IPS-18c (cell line): ENCODE results near the gene RHOH.
"Not testable (repeated sequence)": the region's sequence is repeated elsewhere in the genome, so short reads cannot be mapped to it uniquely, and the experiment has no call there.

ENCODE experiments used
- H3K4me3 ChIP-seq: 2 replicates; pipeline ENCODE4 v1.7.0; 2013; ENCODE audit warnings: low read depth, mild to moderate bottlenecking, low read length, moderate library complexity; ENCODE audit not compliant: insufficient read depth
- H3K9me3 ChIP-seq: one replicate; pipeline ENCODE4 v1.6.1; 2013; ENCODE audit warnings: mild to moderate bottlenecking, low read length, moderate library complexity; ENCODE audit not compliant: control insufficient read depth, insufficient read depth

RHOH gene

DNA sequence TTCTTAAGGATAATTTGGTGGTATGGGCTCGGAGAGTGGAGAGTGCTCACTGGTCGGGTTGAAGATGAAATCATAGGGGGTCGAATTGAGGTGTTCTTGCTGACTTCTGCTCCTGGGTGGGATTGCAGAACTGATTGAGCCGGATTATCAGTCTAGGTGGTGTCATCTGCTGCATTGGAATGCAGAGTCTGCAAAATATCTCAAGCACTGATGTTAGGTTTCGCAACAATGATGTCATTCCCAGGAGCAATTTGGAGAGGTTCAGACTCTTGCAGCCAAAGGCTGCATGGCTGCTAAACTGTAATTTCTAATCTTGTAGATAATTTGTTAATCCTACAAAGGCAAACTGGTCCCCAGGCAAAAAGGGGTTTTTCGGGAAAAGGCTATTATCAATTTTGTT lies 67.7 kb downstream of the RHOH start:
- H3K9me3 ChIP-seq, result peaks cover 2% of the 10 kb centered on the region
- no peak overlapping the region for H3K4me3 ChIP-seq

DNA sequence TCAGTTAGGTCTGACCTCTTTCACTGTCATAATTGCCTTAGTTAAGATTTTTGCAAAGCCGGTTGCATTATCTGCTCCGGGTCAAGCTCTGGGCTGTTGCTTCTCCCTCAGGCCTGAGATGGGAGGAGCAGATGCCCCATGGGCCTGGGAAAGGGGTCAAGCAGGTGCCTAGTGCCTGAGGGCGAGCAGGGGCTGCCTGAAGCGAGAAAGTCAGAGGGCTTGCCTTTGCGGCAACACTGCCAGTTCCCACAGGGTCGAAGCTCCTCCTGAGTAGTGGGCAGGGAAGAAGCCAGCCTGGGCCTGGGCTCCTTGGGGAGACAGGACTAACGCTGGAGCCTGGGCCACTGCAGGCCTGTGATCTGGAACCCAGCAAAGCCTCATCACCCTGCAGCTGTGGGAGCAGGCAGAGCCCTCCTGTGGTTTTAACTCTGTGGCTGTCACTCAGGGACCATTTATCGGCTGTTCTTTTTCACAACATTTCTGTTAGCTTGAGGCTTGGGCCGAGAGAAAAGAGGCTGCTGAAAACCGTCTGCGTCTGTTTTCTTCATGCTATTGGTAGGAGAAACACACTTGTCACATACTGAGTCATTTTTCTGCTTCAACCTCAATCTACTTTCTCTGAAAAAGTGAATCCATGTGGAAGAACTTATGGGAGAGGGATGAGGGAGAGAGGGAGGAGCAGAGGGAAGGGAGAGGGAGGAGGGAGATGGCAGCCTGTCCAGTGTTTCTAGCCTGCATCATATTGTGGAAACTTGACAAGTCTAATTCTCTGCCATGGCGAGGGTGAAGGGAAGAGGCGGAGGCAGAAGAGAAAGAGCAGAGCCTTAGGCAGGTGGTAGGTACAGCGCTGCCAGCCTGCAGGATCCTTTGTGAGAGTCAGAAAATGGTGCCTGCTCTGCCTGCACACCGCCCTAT lies 68.4 kb downstream of the RHOH start:
- Histone ChIP-seq H3K9me3 (peaks cover 2% of the 10 kb centered on the region), H3K4me3 (no peak overlapping the region)

GRCh38 chr4:40265910-40266274 lies 69.1 kb downstream of the RHOH start:
- Histone ChIP-seq H3K4me3 (no peak overlapping the region), H3K9me3 (no peaks in the 10 kb centered on the region)

DNA sequence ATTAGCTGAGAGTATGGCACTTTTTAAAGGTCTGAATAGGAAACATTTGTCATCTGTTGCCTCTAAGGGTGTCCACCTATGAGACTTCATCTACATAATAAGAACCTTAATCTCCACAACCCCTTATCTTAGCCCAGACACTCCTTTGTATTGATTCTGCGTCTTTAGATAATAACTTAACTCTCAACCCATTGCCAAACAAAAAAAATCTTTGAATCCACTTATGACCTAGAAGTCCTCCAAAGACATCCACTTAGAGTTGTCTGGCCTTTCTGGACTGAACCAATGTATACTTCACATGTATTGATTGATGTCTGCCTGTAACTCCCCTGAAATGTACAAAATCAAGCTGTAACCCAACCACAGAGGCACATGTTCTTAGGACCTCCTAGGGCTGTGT lies 72.3 kb downstream of the RHOH start:
- no peaks in the 10 kb centered on the region for H3K9me3 ChIP-seq
- no peak overlapping the region for H3K4me3 ChIP-seq

GRCh38 chr4:40270609-40271008 lies 73.8 kb downstream of the RHOH start:
- no peaks in the 10 kb centered on the region for H3K9me3 ChIP-seq
- H3K4me3 ChIP-seq, result no peak overlapping the region

- no peak overlapping the region for H3K4me3 ChIP-seq
- H3K9me3 ChIP-seq, result no peaks in the 10 kb centered on the region
Measured at GRCh38 chr4:40275065-40275730, 78.4 kb downstream of the RHOH start.

GRCh38 chr4:40276546-40276945 lies 79.7 kb downstream of the RHOH start:
- no peak overlapping the region for H3K4me3 ChIP-seq

DNA sequence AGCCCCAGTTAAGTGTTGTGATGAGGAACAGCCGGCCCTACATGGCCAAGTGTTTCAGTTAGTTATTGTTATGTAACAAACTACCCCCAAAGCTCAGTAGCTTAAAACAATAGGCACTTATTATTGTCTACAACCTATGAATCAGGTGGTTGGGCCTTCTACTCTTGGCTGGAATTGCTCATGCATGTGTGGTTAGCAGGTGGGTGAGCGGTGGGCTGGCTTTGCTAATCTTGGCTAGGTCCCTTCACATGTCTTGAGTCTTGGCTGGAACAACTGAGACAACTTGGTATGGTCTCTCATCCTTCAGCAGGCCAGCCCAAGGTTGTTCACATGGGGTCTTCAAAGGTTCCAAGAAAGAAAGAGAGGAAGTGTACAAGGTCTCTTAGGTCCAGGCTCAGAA lies 83.8 kb downstream of the RHOH start:
- Histone ChIP-seq H3K4me3 (no peak overlapping the region), H3K9me3 (no peaks in the 10 kb centered on the region)

More at GRCh38 chr4:40276546-40276945, 79.7 kb downstream of the RHOH start:
- no peaks in the 10 kb centered on the region for H3K9me3 ChIP-seq

DNA sequence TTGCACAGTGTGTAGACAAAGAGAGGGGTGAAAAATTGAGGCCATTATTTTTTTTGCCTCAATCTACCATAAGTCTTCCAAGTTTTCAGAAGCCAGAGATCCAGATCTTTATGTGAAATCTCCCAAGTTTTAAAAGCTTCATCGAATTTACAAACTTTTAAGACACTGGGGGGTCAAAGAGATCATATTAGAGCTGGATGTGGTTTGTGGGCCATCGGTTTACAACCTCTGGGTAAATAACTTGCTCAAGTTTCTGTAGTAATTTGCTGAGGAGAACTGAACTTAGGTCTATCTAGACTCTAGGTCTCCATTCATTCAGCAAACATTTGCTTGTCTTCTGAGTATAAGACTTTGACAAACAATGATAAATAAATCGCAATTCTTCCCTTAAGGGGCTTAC lies 84.3 kb downstream of the RHOH start:
- Histone ChIP-seq H3K4me3 (no peak overlapping the region), H3K9me3 (no peaks in the 10 kb centered on the region)

GRCh38 chr4:40281913-40282312 lies 85.1 kb downstream of the RHOH start:
- H3K9me3 ChIP-seq, result no peaks in the 10 kb centered on the region
- no peak overlapping the region for H3K4me3 ChIP-seq

DNA sequence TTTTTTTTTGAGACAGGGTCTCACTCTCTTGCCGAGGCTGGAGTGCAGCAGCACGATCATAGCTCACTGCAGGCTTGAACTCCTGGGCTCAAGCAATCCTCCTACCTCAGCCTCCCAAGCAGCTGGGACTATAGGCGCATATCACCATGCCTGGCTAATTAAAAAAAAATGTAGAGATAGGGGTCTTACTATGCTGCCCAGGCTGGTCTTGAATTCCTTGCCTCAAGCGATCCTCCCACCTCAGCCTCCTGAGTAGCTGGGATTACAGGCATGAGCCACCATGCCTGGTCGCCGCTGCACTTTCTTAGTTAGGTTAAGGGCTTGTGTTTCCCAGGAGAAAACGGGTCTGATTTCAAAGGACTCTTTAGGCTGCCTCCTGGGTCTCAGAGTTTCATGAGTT lies 86.0 kb downstream of the RHOH start:
- H3K4me3 ChIP-seq, H3K9me3 ChIP-seq: not testable (repeated sequence)

DNA sequence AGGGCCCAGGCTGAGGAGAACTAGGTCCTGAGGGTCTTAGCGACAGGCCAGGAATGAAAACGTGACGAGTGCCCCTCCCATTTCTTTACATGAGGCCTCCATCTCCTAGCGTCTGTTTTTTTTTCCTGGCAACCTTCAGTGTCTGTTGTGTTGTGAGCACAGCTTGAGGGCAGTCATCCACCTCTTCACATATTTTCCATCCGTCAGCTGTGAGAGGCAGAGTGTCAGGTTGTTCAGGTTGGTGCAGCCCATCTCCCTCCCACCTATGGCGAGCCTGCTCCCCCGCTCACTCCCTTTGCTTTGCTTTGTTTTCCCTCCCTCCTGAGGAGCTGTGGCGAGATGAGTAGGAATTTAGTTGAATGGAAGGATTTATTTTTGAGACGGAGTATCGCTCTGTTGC lies 86.6 kb downstream of the RHOH start:
- no peaks in the 10 kb centered on the region for H3K9me3 ChIP-seq
- H3K4me3 ChIP-seq, result no peak overlapping the region

DNA sequence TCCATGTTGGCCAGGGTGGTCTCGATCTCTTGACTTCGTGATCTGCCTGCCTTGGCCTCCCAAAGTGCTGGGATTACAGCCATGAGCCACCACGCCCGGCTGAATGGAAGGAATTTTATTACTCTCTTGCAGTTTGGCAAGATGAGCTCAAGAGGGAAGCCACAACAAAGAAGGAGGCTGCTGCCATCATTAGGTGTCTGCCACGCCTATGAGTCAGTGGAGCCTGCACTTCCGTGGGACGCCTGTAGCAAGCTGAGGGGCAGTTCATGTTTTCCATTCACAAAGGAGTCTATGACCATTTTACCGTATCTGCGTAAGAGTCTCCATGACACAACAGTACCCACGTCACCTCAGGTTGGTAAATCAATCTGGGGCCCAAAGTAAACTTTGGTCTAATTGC lies 87.1 kb downstream of the RHOH start:
- Histone ChIP-seq H3K4me3 (no peak overlapping the region), H3K9me3 (no peaks in the 10 kb centered on the region)

- Histone ChIP-seq H3K4me3 (no peak overlapping the region), H3K9me3 (no peaks in the 10 kb centered on the region)
Measured at GRCh38 chr4:40285692-40286091, 88.9 kb downstream of the RHOH start.

DNA sequence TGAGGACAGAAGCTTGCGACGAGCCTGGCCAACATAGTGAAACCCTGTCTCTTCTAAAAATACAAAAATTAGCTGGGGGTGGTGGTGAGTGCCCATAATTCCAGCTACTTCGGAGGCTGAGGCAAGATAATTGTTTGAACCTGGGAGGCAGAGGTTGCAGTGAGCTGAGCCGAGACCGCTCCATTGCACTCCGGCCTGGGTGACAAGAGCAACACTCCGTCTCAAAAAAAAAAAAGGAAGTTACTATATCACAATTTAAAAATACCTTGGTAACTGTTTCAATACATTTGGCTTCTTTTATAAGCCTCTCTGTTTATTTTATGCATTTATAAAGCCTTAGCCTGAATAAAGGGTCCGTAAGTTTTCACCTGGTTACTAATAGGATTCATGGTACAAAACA lies 91.7 kb downstream of the RHOH start:
- H3K9me3 ChIP-seq, result no peaks in the 10 kb centered on the region

GRCh38 chr4:40289366-40290188 lies 92.7 kb downstream of the RHOH start:
- Histone ChIP-seq H3K9me3 (no peaks in the 10 kb centered on the region), H3K4me3 (no peak overlapping the region)

More for the DNA sequence above, 91.7 kb downstream of the RHOH start:
- H3K4me3 ChIP-seq, result no peak overlapping the region

GRCh38 chr4:40290611-40291186 lies 93.9 kb downstream of the RHOH start:
- H3K9me3 ChIP-seq, H3K4me3 ChIP-seq: not testable (repeated sequence)
